GF-D8 (cell line): Measurements from ENCODE around the gene RETREG1.
"Not testable (repeated sequence)": the region's sequence is repeated elsewhere in the genome, so short reads cannot be mapped to it uniquely, and the experiment has no call there.

Experiments
- DNase-seq: peaks from one replicate; lab custom pipeline; 2025; lab: John Stamatoyannopoulos, UW

The RETREG1 gene

GRCh38 chr5:16615741-16616535 is 859 bp downstream of the RETREG1 start:
- no peak for DNase-seq

DNA sequence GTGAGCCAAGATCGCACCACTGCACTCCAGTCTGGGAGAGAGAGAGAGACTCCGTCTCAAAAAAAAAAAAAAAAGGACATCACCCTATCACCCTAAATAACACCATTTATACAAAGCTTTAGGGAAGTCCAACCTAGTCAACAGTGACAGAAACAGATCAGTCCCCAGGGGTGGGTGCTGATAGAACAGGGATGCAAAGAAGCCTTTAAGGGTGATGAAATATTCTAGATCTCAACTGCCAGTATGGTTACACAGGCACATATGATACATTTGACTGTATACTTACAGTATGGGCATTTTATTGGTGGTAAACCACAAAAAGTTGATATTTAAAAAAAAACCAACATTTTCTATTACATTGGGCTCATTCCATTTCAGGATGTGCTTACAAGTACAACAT is 4.8 kb downstream of the RETREG1 start:
- no peak for DNase-seq

GRCh38 chr5:16610896-16611295 is 5.9 kb downstream of the RETREG1 start:
- DNase-seq, result not testable (repeated sequence)

DNA sequence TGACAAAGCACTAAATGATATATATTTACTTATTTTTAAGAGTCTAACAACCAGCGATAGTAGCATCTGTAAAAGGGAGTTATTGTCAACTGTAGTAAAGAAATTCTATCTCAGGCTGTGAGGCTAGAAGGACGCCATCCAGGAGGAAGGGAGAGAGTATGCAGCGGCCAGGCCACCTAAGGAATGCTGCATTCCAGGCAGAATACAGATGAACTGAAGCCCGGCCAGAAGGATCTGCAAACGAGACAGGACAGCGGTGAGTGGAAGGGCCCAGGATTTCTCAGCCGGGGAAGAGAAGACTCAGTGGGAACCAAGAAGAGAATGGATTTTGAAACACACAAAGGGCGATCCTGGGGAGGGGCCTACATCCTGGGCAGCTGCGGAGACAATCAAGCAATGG is 7.4 kb downstream of the RETREG1 start:
- DNase-seq, result no peak

GRCh38 chr5:16606628-16607027 is 10.2 kb downstream of the RETREG1 start:
- no peak for DNase-seq

DNA sequence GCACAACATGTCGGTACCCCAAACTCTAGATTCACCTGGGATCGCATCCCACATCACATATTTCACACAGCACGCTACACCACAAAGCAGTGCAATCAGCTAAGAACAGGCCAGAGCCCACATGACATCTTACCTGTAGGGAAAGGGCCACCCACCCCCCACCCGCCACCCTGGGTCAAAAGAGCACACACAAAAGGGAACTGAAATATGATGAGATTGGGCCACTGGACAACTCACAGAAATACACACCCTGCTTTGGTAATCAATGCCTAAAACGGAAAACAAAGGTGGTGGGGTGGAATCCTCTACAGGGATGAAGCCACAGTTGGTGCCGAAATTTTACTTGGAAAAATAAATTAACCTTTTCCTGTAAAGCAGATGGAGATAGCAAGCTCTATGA is 13.1 kb downstream of the RETREG1 start:
- DNase-seq, result no peak

GRCh38 chr5:16603295-16603694 is 13.5 kb downstream of the RETREG1 start:
- no peak for DNase-seq

- no peak for DNase-seq
These were observed 14.6 kb downstream of the RETREG1 start for GRCh38 chr5:16602182-16602581.

- no peak for DNase-seq
These were observed 15.9 kb downstream of the RETREG1 start for GRCh38 chr5:16600946-16601345.

GRCh38 chr5:16600397-16600796 is 16.4 kb downstream of the RETREG1 start:
- DNase-seq, result no peak

DNA sequence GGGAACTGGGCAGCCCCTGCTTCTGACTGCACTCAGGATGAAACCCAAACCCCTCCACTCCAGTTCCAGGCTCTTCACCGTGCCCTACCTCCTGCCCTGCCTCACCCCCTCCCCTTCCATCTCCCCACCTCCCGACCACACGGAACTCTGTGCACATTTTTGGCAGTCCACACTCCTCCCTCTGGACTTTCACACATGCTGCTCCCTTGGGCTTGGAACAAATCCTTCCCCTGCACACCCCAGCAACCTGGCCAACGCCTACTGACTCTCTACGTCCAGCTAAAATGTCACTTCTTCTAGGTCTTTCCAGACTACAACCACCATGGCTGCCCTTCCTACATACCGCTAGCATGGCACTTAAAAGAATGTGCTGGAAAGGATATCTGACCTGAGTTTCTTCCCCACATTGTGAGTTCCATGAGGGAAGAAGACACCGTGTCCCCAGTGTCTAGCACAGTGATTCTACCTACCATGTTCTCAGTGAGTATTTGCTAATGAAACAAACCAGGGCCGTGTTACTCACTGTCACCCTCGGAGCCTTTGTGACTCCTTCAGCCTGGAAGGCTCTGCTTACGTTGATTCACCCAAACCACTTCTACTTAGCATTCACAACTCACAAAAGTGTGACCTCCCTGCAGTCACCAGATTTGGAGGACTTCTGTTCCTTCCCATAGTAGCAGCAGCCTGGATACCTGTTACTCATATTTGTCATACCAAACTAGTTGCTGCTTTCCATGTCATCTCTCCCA is 18.7 kb downstream of the RETREG1 start:
- no peak for DNase-seq

GRCh38 chr5:16596581-16596940 is 20.2 kb downstream of the RETREG1 start:
- DNase-seq, result no peak

DNA sequence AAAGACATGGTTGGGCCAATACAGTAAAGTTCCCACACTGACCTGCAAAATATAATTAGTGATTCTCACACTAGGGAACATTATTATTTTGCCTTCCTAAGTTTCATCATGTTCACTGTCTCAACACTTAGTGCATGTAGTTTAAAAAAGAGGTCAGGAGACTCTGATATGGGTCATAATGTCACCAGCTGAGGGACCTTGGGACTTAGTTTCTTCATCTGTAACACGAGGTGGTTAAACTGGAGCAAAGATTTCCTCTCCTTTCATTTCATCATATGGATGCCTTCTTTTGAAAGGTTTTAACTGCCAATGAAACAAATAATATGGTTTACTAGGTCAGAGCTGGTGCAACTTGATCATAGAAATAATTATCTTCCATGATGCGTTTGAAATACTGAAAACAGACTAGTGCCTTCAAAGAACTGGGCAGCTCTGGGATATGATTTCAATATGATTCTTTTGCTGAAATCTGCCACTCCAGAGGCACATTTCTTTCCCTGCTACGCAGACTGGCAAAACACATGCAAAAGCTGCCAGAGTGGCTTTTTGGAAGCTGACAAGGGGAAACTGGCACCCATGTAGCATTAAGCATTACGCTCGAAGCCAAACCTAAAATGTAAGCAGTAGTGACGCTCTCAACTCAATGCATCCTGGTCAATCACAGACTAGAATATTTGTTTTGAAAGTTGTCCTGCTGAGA is 20.8 kb downstream of the RETREG1 start:
- no peak for DNase-seq

DNA sequence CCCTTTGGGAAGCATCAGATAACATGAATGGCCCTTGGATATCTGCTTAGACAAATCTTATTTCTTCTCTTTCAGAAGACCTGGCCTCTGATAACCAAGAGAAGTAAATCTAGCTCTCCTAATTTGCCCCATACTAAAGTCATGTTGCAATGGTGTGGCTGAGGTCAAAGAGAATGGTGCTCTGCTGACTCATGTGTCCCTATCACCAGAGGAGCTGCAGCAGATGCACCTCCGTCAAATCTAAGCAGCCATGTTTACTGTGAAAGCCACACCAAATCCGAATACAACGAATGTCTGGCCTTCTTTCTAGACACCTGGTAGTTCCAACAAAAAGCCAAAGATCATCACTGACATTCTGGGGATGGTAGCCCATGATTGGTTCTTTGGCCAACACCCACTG is 23.2 kb downstream of the RETREG1 start:
- no peak for DNase-seq

DNA sequence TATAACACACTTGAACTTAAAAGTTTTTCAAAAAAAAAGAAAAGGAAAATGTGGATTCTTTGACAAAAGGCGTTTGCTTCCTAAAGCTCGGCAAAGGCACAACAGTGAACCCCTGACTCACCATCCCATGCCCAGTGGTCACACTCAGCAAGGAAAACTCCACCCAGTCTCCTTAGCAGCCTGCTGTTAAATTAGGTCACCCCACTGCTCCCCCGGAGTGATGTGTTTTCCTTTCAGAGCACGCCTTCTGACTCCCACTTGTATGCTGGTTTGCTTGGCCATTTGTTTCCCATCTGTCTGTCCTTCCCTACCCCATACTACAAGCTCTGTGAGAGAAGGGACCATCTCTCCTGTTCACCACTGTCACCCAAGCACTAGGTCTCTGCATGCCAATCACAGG is 23.8 kb downstream of the RETREG1 start:
- no peak for DNase-seq

- no peak for DNase-seq
These were observed 24.5 kb downstream of the RETREG1 start for GRCh38 chr5:16592255-16592654.

GRCh38 chr5:16590685-16591084 is 26.1 kb downstream of the RETREG1 start:
- no peak for DNase-seq

GRCh38 chr5:16589658-16590057 is 27.1 kb downstream of the RETREG1 start:
- DNase-seq, result no peak

DNA sequence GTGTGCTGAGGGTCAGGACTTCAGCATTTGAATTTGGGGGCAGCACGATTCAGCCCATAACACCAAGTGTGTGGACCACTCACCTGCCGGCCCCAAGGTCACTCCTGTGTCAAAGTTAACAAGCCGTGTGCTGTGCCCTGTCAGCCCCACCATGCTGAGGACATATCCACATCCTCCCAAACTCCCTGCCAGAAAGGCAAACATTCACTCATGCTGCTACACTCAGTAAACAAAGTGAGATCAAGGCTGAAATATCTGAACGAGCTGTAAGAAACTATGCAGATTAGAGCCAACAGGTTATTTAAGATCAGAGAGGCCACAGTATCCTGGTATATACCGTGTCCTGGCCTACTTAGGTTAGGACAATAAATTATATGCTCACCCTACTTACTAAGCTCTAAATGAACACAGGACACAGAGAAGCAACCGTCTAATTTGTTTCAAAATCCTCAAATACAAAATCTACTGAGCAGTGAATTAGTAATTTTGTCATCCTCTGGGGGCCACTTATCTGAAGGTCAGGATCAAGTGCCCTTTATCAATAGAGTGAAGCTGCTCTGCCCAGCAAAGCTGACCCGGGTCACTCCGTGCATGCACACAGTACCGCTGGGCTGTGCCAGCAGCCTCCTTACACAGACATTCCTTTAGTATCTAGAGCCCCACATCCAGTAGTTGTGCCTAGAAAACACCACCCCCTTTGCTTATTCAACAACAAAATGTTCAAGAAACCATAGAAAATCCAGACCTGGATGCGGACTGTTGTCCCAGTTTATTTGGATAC is 28.2 kb downstream of the RETREG1 start:
- DNase-seq, result no peak

DNA sequence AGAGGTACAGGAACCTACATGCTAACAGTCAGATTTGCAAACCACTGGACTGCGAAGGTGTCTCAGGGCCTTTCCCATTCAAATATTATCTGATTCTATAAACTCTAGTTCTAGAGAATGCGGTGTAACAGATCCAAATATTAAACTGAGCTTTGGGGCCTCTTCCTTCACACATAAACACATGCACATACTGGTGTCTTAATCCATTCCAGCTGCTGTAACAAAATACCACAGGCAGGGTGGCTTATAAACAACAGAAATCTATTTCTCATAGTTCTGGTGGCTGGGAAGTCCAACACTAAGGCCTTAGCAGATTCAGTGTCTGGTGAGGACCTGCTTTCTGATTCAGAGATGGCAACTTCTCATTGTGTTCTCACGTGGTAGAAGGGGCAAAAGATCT is 30.2 kb downstream of the RETREG1 start:
- no peak for DNase-seq

GRCh38 chr5:16585041-16585667 is 31.6 kb downstream of the RETREG1 start:
- no peak for DNase-seq

DNA sequence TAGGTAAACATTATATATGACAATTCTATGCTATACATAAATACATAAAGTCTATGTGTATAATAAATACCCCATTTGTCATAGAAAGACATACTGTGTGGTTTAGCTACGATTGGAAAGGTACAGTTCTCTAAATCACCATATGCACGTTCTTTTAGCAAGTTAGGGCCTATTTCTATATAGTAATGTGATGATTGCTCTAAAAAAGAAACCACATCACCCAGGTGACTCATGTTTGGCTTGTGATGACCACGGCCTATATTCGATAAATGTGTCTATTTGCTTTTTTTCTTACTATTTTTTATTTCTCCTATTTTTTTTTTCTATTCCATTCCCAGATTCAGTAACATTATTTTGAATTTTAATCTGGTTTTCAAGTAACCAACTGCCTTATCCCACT is 34.7 kb downstream of the RETREG1 start:
- DNase-seq, result no peak
